ENCODE measurements around the gene AP3B1. TPM values are rescaled to one million over a fixed set of nuclear protein-coding genes. Genes with fewer than 3 reads are reported as not detected.

Gene AP3B1
- total RNA-seq, 1 donor = 113 TPM

- H3K4me3 ChIP-seq (ENCODE audit: low read depth, low read length) = no peak overlapping the region
- no peak for DNase-seq (ENCODE audit: low read depth)
- no peak for TF ChIP-seq CTCF (IDR thresholded peaks at IDR 0.05; ENCODE audit: insufficient read depth, low read depth, low read length)
Measured at GRCh38 chr5:78283802-78284201, 10.7 kb downstream of the AP3B1 start.

- H3K4me3 ChIP-seq (ENCODE audit: low read depth, low read length) = no peak overlapping the region
- no peak for DNase-seq (ENCODE audit: low read depth)
- TF ChIP-seq CTCF (IDR thresholded peaks at IDR 0.05; ENCODE audit: insufficient read depth, low read depth, low read length) = no peak
Measured at GRCh38 chr5:78283105-78283504, 11.4 kb downstream of the AP3B1 start.

GRCh38 chr5:78280261-78280660, 14.2 kb downstream of the AP3B1 start:
- TF ChIP-seq CTCF (IDR thresholded peaks at IDR 0.05; ENCODE audit: insufficient read depth, low read depth, low read length) = no peak
- H3K4me3 ChIP-seq (ENCODE audit: low read depth, low read length) = no peak overlapping the region
- DNase-seq (ENCODE audit: low read depth) = no peak

GRCh38 chr5:78279194-78279593, 15.3 kb downstream of the AP3B1 start:
- H3K4me3 ChIP-seq (ENCODE audit: low read depth, low read length) = no peak overlapping the region
- no peak for TF ChIP-seq CTCF (IDR thresholded peaks at IDR 0.05; ENCODE audit: insufficient read depth, low read depth, low read length)
- DNase-seq (ENCODE audit: low read depth) = no peak

GRCh38 chr5:78277715-78278114, 16.8 kb downstream of the AP3B1 start:
- H3K4me3 ChIP-seq (ENCODE audit: low read depth, low read length) = no peak overlapping the region
- DNase-seq (ENCODE audit: low read depth) = no peak
- no peak for TF ChIP-seq CTCF (IDR thresholded peaks at IDR 0.05; ENCODE audit: insufficient read depth, low read depth, low read length)

GRCh38 chr5:78275998-78276543, 18.4 kb downstream of the AP3B1 start:
- TF ChIP-seq CTCF (IDR thresholded peaks at IDR 0.05; ENCODE audit: insufficient read depth, low read depth, low read length) = no peak
- no peak overlapping the region for H3K4me3 ChIP-seq (ENCODE audit: low read depth, low read length)
- DNase-seq (ENCODE audit: low read depth) = no peak

- no peak overlapping the region for H3K4me3 ChIP-seq (ENCODE audit: low read depth, low read length)
- DNase-seq (ENCODE audit: low read depth) = no peak
- no peak for TF ChIP-seq CTCF (IDR thresholded peaks at IDR 0.05; ENCODE audit: insufficient read depth, low read depth, low read length)
Measured at GRCh38 chr5:78274540-78275197, 19.8 kb downstream of the AP3B1 start.

Data from fibroblast of villous mesenchyme (primary cell).